K562 (cell line): Measurements from ENCODE around the gene AFM. TPM values are rescaled to one million over a fixed set of nuclear protein-coding genes. Genes with fewer than 3 reads are reported as not detected.

ENCODE experiments used
- ATAC-seq: fragments of 200-7000 bp; cut with Tn5 transposase; 3 replicates; pipeline ENCODE4 v1.9.1; 2020; ENCODE audit warnings: moderate library complexity
- BruUV-seq: library from RNA; stranded (reverse); fragments of 400-500 nt; replicated peaks from 2 replicates; lab custom pipeline; 2021; lab: Mats Ljungman, UMichigan
- CTCF ChIA-PET: fragments of 300-600 bp; formaldehyde crosslinking; extraction: SDS; loops from one replicate; lab custom pipeline; 2021; ENCODE audit warnings: low intra/inter-chr PET ratio; lab: Yijun Ruan, JAX
- POLR2A ChIA-PET: fragments of 300-600, 350-650 bp; sonication (Branson Sonifier 250); formaldehyde crosslinking; extraction: SDS; loops from one replicate; lab custom pipeline; 2021; ENCODE audit warnings: antibody characterized with exemption, inconsistent platforms; lab: Yijun Ruan, JAX
- DNase-seq, 4 experiments: peaks; one replicate each; pipeline versions ENCODE4 v3.0.0 to v3.0.0-alpha.2; 2011 to 2018; ENCODE audit warnings: low spot score in 3 of 4, mixed read lengths in 3 of 4; ENCODE audit errors: extremely low read depth in 1 of 4
- FAIRE-seq: peaks from 2 replicates; lab custom pipeline; 2011; peaks lifted over from hg19 to GRCh38; lab: Jason Lieb, UNC
- H2AFZ ChIP-seq: 2 replicates; pipeline ENCODE4 v1.6.0; 2011; ENCODE audit warnings: low read depth, low read length, control low read depth, inconsistent platforms
- H3K27ac ChIP-seq: fragments of 200-600 bp; 3 replicates; pipeline ENCODE4 v1.8.0; 2011; ENCODE audit warnings: low read depth, mild to moderate bottlenecking, control low read depth, inconsistent platforms, low read length, moderate library complexity, mixed read lengths; ENCODE audit errors: extremely low read depth
- H3K27me3 ChIP-seq, 2 experiments: fragments of 300-600 bp in 1 of 2; 2 replicates in 1 of 2; 3 replicates in 1 of 2; pipeline versions ENCODE4 v1.6.0 to v1.8.0; 2011; ENCODE audit warnings: inconsistent platforms in 2 of 2, low read length in 2 of 2, mild to moderate bottlenecking in 1 of 2, mixed read lengths in 1 of 2, moderate library complexity in 1 of 2; ENCODE audit not compliant: control insufficient read depth in 2 of 2, insufficient read depth in 2 of 2
- H3K36me3 ChIP-seq: fragments of 300-600 bp; 3 replicates; pipeline ENCODE4 v1.8.0; 2011; ENCODE audit warnings: mild to moderate bottlenecking, low read length, inconsistent platforms; ENCODE audit not compliant: control insufficient read depth, insufficient read depth
- H3K4me1 ChIP-seq, 2 experiments: fragments of 200-600 bp in 1 of 2; replicated peaks in 1 of 2; 2 replicates in 1 of 2; 3 replicates in 1 of 2; pipeline versions ENCODE4 v1.5.1 to v1.8.0; 2011; ENCODE audit warnings: inconsistent platforms in 2 of 2, low read length in 2 of 2, mild to moderate bottlenecking in 1 of 2, mixed read lengths in 1 of 2, moderate library complexity in 1 of 2; ENCODE audit not compliant: control insufficient read depth in 2 of 2, insufficient read depth in 2 of 2
- H3K4me2 ChIP-seq: 2 replicates; pipeline ENCODE4 v1.6.1; 2011; ENCODE audit warnings: low read length, control low read depth, inconsistent platforms, mixed read lengths; ENCODE audit not compliant: insufficient read depth
- H3K4me3 ChIP-seq: fragments of 200-600 bp; sonication (generic), shearing (Covaris generic); 2 replicates; pipeline ENCODE4 v1.5.1; 2016; ENCODE audit warnings: control low read depth, inconsistent platforms
- H3K79me2 ChIP-seq: fragments of 200-600 bp; 3 replicates; pipeline ENCODE4 v1.8.0; 2011; ENCODE audit warnings: low read length, inconsistent platforms; ENCODE audit not compliant: control insufficient read depth, insufficient read depth
- H3K9ac ChIP-seq, 2 experiments: 2 replicates each; pipeline versions ENCODE4 v1.6.0 to v1.6.1; 2011; ENCODE audit warnings: low read depth in 2 of 2, low read length in 2 of 2, control low read depth in 1 of 2, inconsistent platforms in 1 of 2, mild to moderate bottlenecking in 1 of 2, mixed read lengths in 1 of 2; ENCODE audit not compliant: insufficient read depth in 1 of 2
- H3K9me1 ChIP-seq: one replicate; pipeline ENCODE4 v1.6.0; 2011; ENCODE audit warnings: inconsistent platforms, mild to moderate bottlenecking, low read length, moderate library complexity; ENCODE audit not compliant: control insufficient read depth, insufficient read depth
- H3K9me3 ChIP-seq: replicated peaks from 2 replicates; pipeline ENCODE4 v1.5.1; 2011; ENCODE audit warnings: low read depth, low read length, inconsistent platforms; ENCODE audit not compliant: control insufficient read depth, insufficient read depth
- H4K20me1 ChIP-seq: replicated peaks from 2 replicates; pipeline ENCODE4 v1.6.1; 2011; ENCODE audit warnings: low read length, inconsistent platforms, mixed read lengths; ENCODE audit not compliant: control insufficient read depth, insufficient read depth
- ARID3A ChIP-seq: IDR thresholded peaks from 2 replicates; pipeline ENCODE4 v1.6.1; 2012; ENCODE audit warnings: low read depth, low read length, improper control_type of control experiment, borderline replicate concordance
- ATF7 ChIP-seq: fragments of 450-650 bp; IDR thresholded peaks from 2 replicates; pipeline ENCODE4 v1.7.1; 2014; ENCODE audit warnings: mild to moderate bottlenecking, moderate library complexity
- LARP7 ChIP-seq: fragments of 450-650 bp; IDR thresholded peaks from 2 replicates; pipeline ENCODE4 v1.6.1; 2016
- SP2 ChIP-seq: IDR thresholded peaks from 2 replicates; pipeline ENCODE4 v1.6.1; 2011; ENCODE audit warnings: mild to moderate bottlenecking, low read depth, low read length, moderate library complexity; ENCODE audit not compliant: poor library complexity, severe bottlenecking; ENCODE audit errors: extremely low read depth
- SREBF1 ChIP-seq: fragments of 150-350 bp; IDR thresholded peaks from 2 replicates; pipeline ENCODE4 v1.6.1; 2014; ENCODE audit warnings: antibody characterized with exemption, low read depth, low read length, borderline replicate concordance
- ZNF239 ChIP-seq: fragments of 250-450 bp; sonication (Bioruptor Pico); IDR thresholded peaks from 2 replicates; pipeline ENCODE4 v1.4.0; 2020; ENCODE audit warnings: mild to moderate bottlenecking
- WGBS: fragments of 100-300 bp; shearing (Covaris generic); methylation state at CpG from one replicate; pipeline ENCODE4 v1.1.6; 2016; ENCODE audit warnings: low coverage, mixed read lengths; ENCODE audit not compliant: insufficient coverage; ENCODE audit errors: missing lambda C conversion rate; 5-methylcytosine and 5-hydroxymethylcytosine counted together
- in situ Hi-C: fragments of 300-500 bp; cut with MboI; formaldehyde crosslinking; loops from 4 replicates; pipeline ENCODE4 v1.15.0; 2018; ENCODE audit warnings: inconsistent platforms, mixed read lengths
- intact Hi-C: fragments of 100-400 bp; cut with micrococcal nuclease; formaldehyde crosslinking; loops from 2 replicates; pipeline ENCODE4 v1.14.2; 2022
- polyA plus RNA-seq, 8 experiments: library from polyadenylated mRNA; depleted of rRNA in 4 of 8; stranded (reverse) in 5 of 8; unstranded in 3 of 8; fragments of >200 nt; fragmentation: Nextera tagmentation in 2 of 8; fragmentation: Illumina TruSeq in 1 of 8; extraction: Ambion mirVana in 2 of 8; extraction: Trizol in 1 of 8; gene quantifications; 2 replicates each; pipeline versions ENCODE4 v1.2.1 to v1.2.3, GENCODE V29; 2011 to 2014; ENCODE audit warnings: inconsistent platforms in 1 of 8, missing spikeins in 1 of 8
- total RNA-seq, 7 experiments: library from RNA; depleted of rRNA in 6 of 7; stranded (reverse); fragments of >200 nt in 6 of 7; fragmentation: Illumina TruSeq in 2 of 7; extraction: Trizol in 2 of 7; gene quantifications; 2 replicates each; pipeline versions ENCODE4 v1.2.1 to v1.2.3, GENCODE V29; 2011 to 2021; ENCODE audit warnings: low replicate concordance in 1 of 7
- TF ChIP-seq, protein P1 (sequence below): fragments of 450-650 bp; conservative IDR thresholded peaks from 2 replicates; pipeline ENCODE4 v1.6.1; 2016; ENCODE audit warnings: missing genetic modification characterization, low read depth, mild to moderate bottlenecking, missing compliant biosample characterization, moderate library complexity
- TF ChIP-seq, protein P2 (sequence below): fragments of 200-800 bp; sonication (Bioruptor generic); IDR thresholded peaks from 2 replicates; pipeline ENCODE4 v1.6.1; 2017; ENCODE audit warnings: missing genetic modification characterization, missing compliant biosample characterization

The AFM gene
- total and polyA plus RNA-seq, 9 of the 15 experiments (the other 6 are each of a cell fraction or from before 2014, with no cell fraction given), result 0.07 to 0.15 (median 0.12) TPM; not detected in 5

DNA sequence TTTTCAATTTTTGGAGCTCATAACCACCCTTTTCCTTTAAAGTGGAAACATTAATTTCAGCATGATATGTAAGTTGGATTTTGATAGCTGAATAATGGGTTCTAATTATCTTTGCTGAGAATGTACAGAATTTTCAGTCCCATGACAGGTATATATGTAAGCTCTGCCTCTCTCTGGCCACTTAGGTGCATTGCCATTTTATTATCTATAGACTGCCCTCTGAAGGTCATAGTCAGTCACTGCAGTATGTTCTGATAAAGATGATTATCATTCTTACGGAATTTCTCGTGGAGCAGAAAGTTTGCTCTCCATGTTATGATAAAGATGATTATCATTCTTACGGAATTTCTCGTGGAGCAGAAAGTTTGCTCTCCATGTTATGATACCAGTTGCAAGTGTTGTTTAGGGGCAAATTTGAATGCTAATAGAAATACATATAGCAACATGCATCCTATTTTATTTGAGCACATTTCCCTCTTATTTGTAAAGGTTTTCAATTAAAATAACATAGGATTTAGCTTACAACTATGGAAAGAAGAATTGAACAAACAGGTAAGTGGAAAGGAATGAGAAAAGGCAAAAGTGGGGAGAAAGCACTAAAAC, 35.1 kb upstream of the AFM start (continued):
- TF ChIP-seq ARID3A, result peak; percentile 95; the same call in 1 of the 2 replicates
- no peak for TF ChIP-seq ZNF239 (CRISPR knock-in tag)
- TF ChIP-seq LARP7, result no peak
- TF ChIP-seq ATF7, result peak; percentile 22; the same call in 1 of the 2 replicates

DNA sequence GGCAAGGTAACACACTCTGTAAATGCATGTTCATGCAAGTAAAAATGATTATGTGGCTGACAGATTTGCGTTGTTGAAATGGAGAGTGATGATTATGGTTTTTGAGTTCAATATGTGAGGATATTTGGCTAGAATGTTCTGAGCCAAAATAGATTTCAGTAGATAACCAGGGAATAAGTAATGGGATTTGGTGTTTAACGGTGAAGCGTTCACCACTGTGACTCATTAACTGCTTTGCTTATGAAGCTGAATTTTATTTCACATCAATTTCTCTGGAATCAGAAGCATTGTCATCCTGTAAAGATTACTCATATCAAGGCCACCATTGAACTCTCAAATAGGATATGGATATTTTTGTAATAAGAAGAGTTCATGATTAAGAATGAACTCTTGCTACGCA, 33.9 kb upstream of the AFM start:
- no peak for DNase-seq
- Histone ChIP-seq H3K79me2 (no peaks in the 10 kb centered on the region), H3K36me3 (no peaks in the 10 kb centered on the region), H4K20me1 (no peaks in the 10 kb centered on the region), H3K9me3 (no peaks in the 10 kb centered on the region), H3K27me3 (no peaks in the 10 kb centered on the region), H3K4me3 (no peak overlapping the region), H3K4me2 (no peak overlapping the region), H3K9me1 (no peaks in the 10 kb centered on the region), H3K4me1 (peaks cover 5 to 12% of the 10 kb centered on the region in 2 experiments; a peak in 3 of 5 replicates), H3K9ac (no peak overlapping the region), H3K27ac (no peak overlapping the region), H2AFZ (no peak overlapping the region)
- no peak for TF ChIP-seq SP2
- TF ChIP-seq, protein P1, sequence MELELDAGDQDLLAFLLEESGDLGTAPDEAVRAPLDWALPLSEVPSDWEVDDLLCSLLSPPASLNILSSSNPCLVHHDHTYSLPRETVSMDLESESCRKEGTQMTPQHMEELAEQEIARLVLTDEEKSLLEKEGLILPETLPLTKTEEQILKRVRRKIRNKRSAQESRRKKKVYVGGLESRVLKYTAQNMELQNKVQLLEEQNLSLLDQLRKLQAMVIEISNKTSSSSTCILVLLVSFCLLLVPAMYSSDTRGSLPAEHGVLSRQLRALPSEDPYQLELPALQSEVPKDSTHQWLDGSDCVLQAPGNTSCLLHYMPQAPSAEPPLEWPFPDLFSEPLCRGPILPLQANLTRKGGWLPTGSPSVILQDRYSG, result no peak
- TF ChIP-seq, protein P2, sequence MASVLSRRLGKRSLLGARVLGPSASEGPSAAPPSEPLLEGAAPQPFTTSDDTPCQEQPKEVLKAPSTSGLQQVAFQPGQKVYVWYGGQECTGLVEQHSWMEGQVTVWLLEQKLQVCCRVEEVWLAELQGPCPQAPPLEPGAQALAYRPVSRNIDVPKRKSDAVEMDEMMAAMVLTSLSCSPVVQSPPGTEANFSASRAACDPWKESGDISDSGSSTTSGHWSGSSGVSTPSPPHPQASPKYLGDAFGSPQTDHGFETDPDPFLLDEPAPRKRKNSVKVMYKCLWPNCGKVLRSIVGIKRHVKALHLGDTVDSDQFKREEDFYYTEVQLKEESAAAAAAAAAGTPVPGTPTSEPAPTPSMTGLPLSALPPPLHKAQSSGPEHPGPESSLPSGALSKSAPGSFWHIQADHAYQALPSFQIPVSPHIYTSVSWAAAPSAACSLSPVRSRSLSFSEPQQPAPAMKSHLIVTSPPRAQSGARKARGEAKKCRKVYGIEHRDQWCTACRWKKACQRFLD (CRISPR knock-in tag), result no peak
- no peak for TF ChIP-seq SREBF1
- POLR2A ChIA-PET, result no interaction called here
- CTCF ChIA-PET, result interaction anchor here (0.7 to 1.0 kb wide), 2 partner anchors 135 to 206 kb away, joined by 3 read pairs; no protein-coding TSS in a partner anchor
- 65% methylated on average over 4 of the region's 4 CpGs for WGBS
- BruUV-seq, result no TSS peak
- in situ Hi-C loops (no loop called here), intact Hi-C loops (loop anchor here (10.0 kb wide), 2 partner anchors 133 to 207 kb away; no protein-coding TSS in a partner anchor)
- no peak for ATAC-seq
- FAIRE-seq, result no peak
